Right lobe of liver (tissue), 4 donors: ENCODE data around the gene CWC27.

Experiments used
- CTCF ChIP-seq, 4 donors: fragments of 200-600 bp in 3 of 4; fragments of 450-650 bp in 1 of 4; IDR thresholded peaks; one replicate each; pipeline versions ENCODE4 v1.5.1 to v1.8.0; 2016 to 2022; ENCODE audit warnings: antibody characterized with exemption in 4 of 4, mild to moderate bottlenecking in 2 of 4
- POLR2A ChIP-seq: fragments of 450-650 bp; IDR thresholded peaks from one replicate; pipeline ENCODE4 v1.6.1; 2017; ENCODE audit warnings: antibody characterized with exemption, mild to moderate bottlenecking
- donor health status: DM: no; HTN: no; CAD: no.
- donor health status: DM: no; HTN: no; CAD: no.
- donor health status: DM: no; HTN: yes; CAD: no.

GRCh38 chr5:64899838-64900237 is 131.1 kb downstream of the CWC27 start:
- no peak for TF ChIP-seq CTCF (IDR thresholded peaks at IDR 0.05)
- no peak for TF ChIP-seq POLR2A
